ENCODE results near the gene TMEM205.

- TF ChIP-seq CTCF (IDR thresholded peaks at IDR 0.05; ENCODE audit: insufficient read depth, low read length, poor library complexity, severe bottlenecking) (no peak), EZH2phosphoT487 (conservative IDR thresholded peaks at IDR 0.05; ENCODE audit: low read length) (no peak)
Measured at GRCh38 chr19:11337080-11337479, 9.0 kb downstream of the TMEM205 start.

All from SU-DHL-6 (cell line).